ENCODE data around the gene ZNF19. TPM values are rescaled to one million over a fixed set of nuclear protein-coding genes. Genes with fewer than 3 reads are reported as not detected.
A peak's percentile ranks its signal among the peaks of the same experiment; 100 is the strongest.

ZNF19 gene
- total RNA-seq, 1 experiment from 2014 or later = 4.6 TPM

- CTCF ChIA-PET = interaction anchor here (0.6 to 3.4 kb wide), 5 partner anchors 20 to 553 kb away, joined by 3 to 20 read pairs (median 7); no protein-coding TSS in a partner anchor
These were observed 28.9 kb downstream of the ZNF19 start for GRCh38 chr16:71460236-71460635.

GRCh38 chr16:71459510-71459909 is 29.6 kb downstream of the ZNF19 start:
- no peak overlapping the region for H3K4me3 Mint-ChIP-seq (ENCODE audit: unreplicated experiment)
- ChIA-PET CTCF (interaction anchor here (1.4 to 3.4 kb wide), 3 partner anchors 41 to 79 kb away, joined by 5 to 20 read pairs (median 14); no protein-coding TSS in a partner anchor), POLR2A (interaction anchor here (1.2 to 5.7 kb wide), 2 partner anchors 15 to 23 kb away, joined by 3 to 94 read pairs; no protein-coding TSS in a partner anchor)
- intact Hi-C loops (cut with micrococcal nuclease) = no loop called here
- H3K27me3 Mint-ChIP-seq (ENCODE audit: insufficient read depth, unreplicated experiment) = no peaks in the 10 kb centered on the region
- H3K36me3 Mint-ChIP-seq (ENCODE audit: insufficient read depth, unreplicated experiment) = peaks cover 40% of the 10 kb centered on the region
- no peak overlapping the region for H3K27ac Mint-ChIP-seq (ENCODE audit: low read depth, unreplicated experiment)
- peaks cover 5% of the 10 kb centered on the region for H3K4me1 Mint-ChIP-seq (ENCODE audit: insufficient read depth, unreplicated experiment)
- no TSS peak for BruUV-seq (replicated peaks)
- TF ChIP-seq, protein P1, sequence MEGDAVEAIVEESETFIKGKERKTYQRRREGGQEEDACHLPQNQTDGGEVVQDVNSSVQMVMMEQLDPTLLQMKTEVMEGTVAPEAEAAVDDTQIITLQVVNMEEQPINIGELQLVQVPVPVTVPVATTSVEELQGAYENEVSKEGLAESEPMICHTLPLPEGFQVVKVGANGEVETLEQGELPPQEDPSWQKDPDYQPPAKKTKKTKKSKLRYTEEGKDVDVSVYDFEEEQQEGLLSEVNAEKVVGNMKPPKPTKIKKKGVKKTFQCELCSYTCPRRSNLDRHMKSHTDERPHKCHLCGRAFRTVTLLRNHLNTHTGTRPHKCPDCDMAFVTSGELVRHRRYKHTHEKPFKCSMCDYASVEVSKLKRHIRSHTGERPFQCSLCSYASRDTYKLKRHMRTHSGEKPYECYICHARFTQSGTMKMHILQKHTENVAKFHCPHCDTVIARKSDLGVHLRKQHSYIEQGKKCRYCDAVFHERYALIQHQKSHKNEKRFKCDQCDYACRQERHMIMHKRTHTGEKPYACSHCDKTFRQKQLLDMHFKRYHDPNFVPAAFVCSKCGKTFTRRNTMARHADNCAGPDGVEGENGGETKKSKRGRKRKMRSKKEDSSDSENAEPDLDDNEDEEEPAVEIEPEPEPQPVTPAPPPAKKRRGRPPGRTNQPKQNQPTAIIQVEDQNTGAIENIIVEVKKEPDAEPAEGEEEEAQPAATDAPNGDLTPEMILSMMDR (IDR thresholded peaks at IDR 0.05; ENCODE audit: unreplicated experiment) = no peak
- no peak for DNase-seq (ENCODE audit: unreplicated experiment)
- peaks cover 8% of the 10 kb centered on the region for H3K9me3 Mint-ChIP-seq (ENCODE audit: unreplicated experiment)

More at GRCh38 chr16:71460236-71460635, 28.9 kb downstream of the ZNF19 start:
- Mint-ChIP-seq H3K27ac (ENCODE audit: low read depth, unreplicated experiment) (no peak overlapping the region), H3K27me3 (ENCODE audit: insufficient read depth, unreplicated experiment) (no peaks in the 10 kb centered on the region), H3K9me3 (ENCODE audit: unreplicated experiment) (peaks cover 8% of the 10 kb centered on the region), H3K36me3 (ENCODE audit: insufficient read depth, unreplicated experiment) (peaks cover 38% of the 10 kb centered on the region), H3K4me1 (ENCODE audit: insufficient read depth, unreplicated experiment) (peaks cover 5% of the 10 kb centered on the region), H3K4me3 (ENCODE audit: unreplicated experiment) (peak overlapping the region; percentile 89)
- intact Hi-C loops (cut with micrococcal nuclease) = no loop called here
- POLR2A ChIA-PET = interaction anchor here (0.5 to 5.7 kb wide), 6 partner anchors 10 to 1014 kb away, joined by 3 to 94 read pairs (median 3); no protein-coding TSS in a partner anchor
- DNase-seq (ENCODE audit: unreplicated experiment) = peak; percentile 47
- no TSS peak for BruUV-seq (replicated peaks)
- TF ChIP-seq, protein P1 (IDR thresholded peaks at IDR 0.05; ENCODE audit: unreplicated experiment) = no peak

DNA sequence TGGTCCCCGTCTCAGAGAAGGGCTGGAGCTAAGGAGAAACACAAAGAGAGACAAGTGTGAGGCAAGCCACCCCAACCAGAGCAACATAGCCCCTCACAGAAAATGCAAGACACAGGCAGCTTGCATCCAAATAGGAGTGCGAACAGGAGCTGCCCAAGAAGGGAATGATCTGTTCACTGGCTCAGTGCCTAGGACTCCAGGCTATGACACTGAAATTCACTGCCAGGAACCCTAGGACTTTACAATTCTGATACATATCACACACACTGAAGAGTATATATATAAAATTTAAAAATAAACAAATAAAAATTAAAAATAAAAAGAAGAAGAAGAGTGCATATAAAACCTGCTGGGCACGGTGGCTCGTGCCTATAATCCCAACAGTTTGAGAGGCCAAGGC is 32.3 kb downstream of the ZNF19 start:
- CTCF ChIA-PET = interaction anchor here (0.6 to 1.4 kb wide), 4 partner anchors 42 to 90 kb away, joined by 3 to 6 read pairs (median 4); no protein-coding TSS in a partner anchor
- intact Hi-C loops (cut with micrococcal nuclease) = no loop called here

GRCh38 chr16:71453036-71453435 is 36.1 kb downstream of the ZNF19 start:
- CTCF ChIA-PET = no interaction called here

More for the DNA sequence above, 32.3 kb downstream of the ZNF19 start:
- H3K27ac Mint-ChIP-seq (ENCODE audit: low read depth, unreplicated experiment) = no peak overlapping the region
- TF ChIP-seq, protein P1 (IDR thresholded peaks at IDR 0.05; ENCODE audit: unreplicated experiment) = no peak
- DNase-seq (ENCODE audit: unreplicated experiment) = no peak
- H3K27me3 Mint-ChIP-seq (ENCODE audit: insufficient read depth, unreplicated experiment) = no peaks in the 10 kb centered on the region
- H3K36me3 Mint-ChIP-seq (ENCODE audit: insufficient read depth, unreplicated experiment) = peaks cover 60% of the 10 kb centered on the region
- no peak overlapping the region for H3K4me3 Mint-ChIP-seq (ENCODE audit: unreplicated experiment)
- H3K4me1 Mint-ChIP-seq (ENCODE audit: insufficient read depth, unreplicated experiment) = no peaks in the 10 kb centered on the region
- peaks cover 8% of the 10 kb centered on the region for H3K9me3 Mint-ChIP-seq (ENCODE audit: unreplicated experiment)
- BruUV-seq (replicated peaks) = no TSS peak
- POLR2A ChIA-PET = no interaction called here

More at GRCh38 chr16:71453036-71453435, 36.1 kb downstream of the ZNF19 start:
- no peaks in the 10 kb centered on the region for H3K27me3 Mint-ChIP-seq (ENCODE audit: insufficient read depth, unreplicated experiment)
- no TSS peak for BruUV-seq (replicated peaks)
- H3K36me3 Mint-ChIP-seq (ENCODE audit: insufficient read depth, unreplicated experiment) = peaks cover 88% of the 10 kb centered on the region
- no peak overlapping the region for H3K4me3 Mint-ChIP-seq (ENCODE audit: unreplicated experiment)
- peaks cover 32% of the 10 kb centered on the region for H3K9me3 Mint-ChIP-seq (ENCODE audit: unreplicated experiment)
- intact Hi-C loops (cut with micrococcal nuclease) = no loop called here
- no peaks in the 10 kb centered on the region for H3K4me1 Mint-ChIP-seq (ENCODE audit: insufficient read depth, unreplicated experiment)
- no peak for DNase-seq (ENCODE audit: unreplicated experiment)
- TF ChIP-seq, protein P1 (IDR thresholded peaks at IDR 0.05; ENCODE audit: unreplicated experiment) = no peak
- POLR2A ChIA-PET = no interaction called here
- no peak overlapping the region for H3K27ac Mint-ChIP-seq (ENCODE audit: low read depth, unreplicated experiment)

All from MCF 10A (cell line).